ENCODE measurements around the gene SEC14L2.

SEC14L2 gene

GRCh38 chr22:30432520-30432919 lies 35.7 kb downstream of the SEC14L2 start:
- TF ChIP-seq CTCF (IDR thresholded peaks at IDR 0.05; ENCODE audit: low read length, missing control alignments): no peak
- no peak overlapping the region for H3K4me3 ChIP-seq (replicated peaks; ENCODE audit: low read depth, low read length)
- DNase-seq (ENCODE audit: low read depth): no peak

- no peak for DNase-seq (ENCODE audit: low read depth)
- H3K4me3 ChIP-seq (replicated peaks; ENCODE audit: low read depth, low read length): no peak overlapping the region
- no peak for TF ChIP-seq CTCF (IDR thresholded peaks at IDR 0.05; ENCODE audit: low read length, missing control alignments)
These were observed 36.4 kb downstream of the SEC14L2 start for GRCh38 chr22:30433227-30433626.

- no peak for TF ChIP-seq CTCF (IDR thresholded peaks at IDR 0.05; ENCODE audit: low read length, missing control alignments)
- H3K4me3 ChIP-seq (replicated peaks; ENCODE audit: low read depth, low read length): no peak overlapping the region
These were observed 37.0 kb downstream of the SEC14L2 start for GRCh38 chr22:30433773-30434172.

GRCh38 chr22:30434843-30435242 lies 38.0 kb downstream of the SEC14L2 start:
- no peak overlapping the region for H3K4me3 ChIP-seq (replicated peaks; ENCODE audit: low read depth, low read length)
- no peak for TF ChIP-seq CTCF (IDR thresholded peaks at IDR 0.05; ENCODE audit: low read length, missing control alignments)
- no peak for DNase-seq (ENCODE audit: low read depth)

More at GRCh38 chr22:30433773-30434172, 37.0 kb downstream of the SEC14L2 start:
- DNase-seq (ENCODE audit: low read depth): no peak

GRCh38 chr22:30435674-30436126 lies 38.9 kb downstream of the SEC14L2 start:
- DNase-seq (ENCODE audit: low read depth): no peak
- TF ChIP-seq CTCF (IDR thresholded peaks at IDR 0.05; ENCODE audit: low read length, missing control alignments): no peak
- H3K4me3 ChIP-seq (replicated peaks; ENCODE audit: low read depth, low read length): no peak overlapping the region

- no peak for DNase-seq (ENCODE audit: low read depth)
- TF ChIP-seq CTCF (IDR thresholded peaks at IDR 0.05; ENCODE audit: low read length, missing control alignments): no peak
- no peak overlapping the region for H3K4me3 ChIP-seq (replicated peaks; ENCODE audit: low read depth, low read length)
These were observed 39.4 kb downstream of the SEC14L2 start for GRCh38 chr22:30436196-30436595.

- H3K4me3 ChIP-seq (replicated peaks; ENCODE audit: low read depth, low read length): no peak overlapping the region
- no peak for DNase-seq (ENCODE audit: low read depth)
- no peak for TF ChIP-seq CTCF (IDR thresholded peaks at IDR 0.05; ENCODE audit: low read length, missing control alignments)
These were observed 41.7 kb downstream of the SEC14L2 start for GRCh38 chr22:30438559-30438958.

Measured in fibroblast of pulmonary artery (primary cell).